Keratinocyte (primary cell): ENCODE data around the gene CAP2. TPM values are rescaled to one million over a fixed set of nuclear protein-coding genes. Genes with fewer than 3 reads are reported as not detected.
"Not testable (repeated sequence)": the region's sequence is repeated elsewhere in the genome, so short reads cannot be mapped to it uniquely, and the experiment has no call there.

Experiments
- DNase-seq: peaks from one replicate; pipeline ENCODE4 v3.0.0-alpha.2; 2011; ENCODE audit warnings: low read depth, missing footprints, low spot score
- FAIRE-seq: peaks from 2 replicates; lab custom pipeline; 2011; peaks lifted over from hg19 to GRCh38; lab: Jason Lieb, UNC
- H2AFZ ChIP-seq: 2 replicates; pipeline ENCODE4 v1.6.0; 2012; ENCODE audit warnings: low read length, control low read depth, inconsistent platforms; ENCODE audit not compliant: control insufficient read depth
- H3K27ac ChIP-seq: 2 replicates; pipeline ENCODE4 v1.5.1; 2011; ENCODE audit warnings: low read length; ENCODE audit not compliant: control insufficient read depth, insufficient read depth
- H3K27me3 ChIP-seq: 3 replicates; pipeline ENCODE4 v1.6.0; 2011; ENCODE audit warnings: low read length; ENCODE audit not compliant: control insufficient read depth, insufficient read depth; ENCODE audit errors: extremely low read depth
- H3K36me3 ChIP-seq, 2 experiments: 2 replicates in 1 of 2; 3 replicates in 1 of 2; pipeline ENCODE4 v1.5.1; 2011; ENCODE audit warnings: low read length in 2 of 2, mild to moderate bottlenecking in 1 of 2; ENCODE audit not compliant: control insufficient read depth in 2 of 2, insufficient read depth in 2 of 2; ENCODE audit errors: extremely low read depth in 1 of 2
- H3K4me1 ChIP-seq: 3 replicates; pipeline ENCODE4 v1.5.1; 2011; ENCODE audit warnings: low read length; ENCODE audit not compliant: control insufficient read depth, insufficient read depth; ENCODE audit errors: extremely low read depth
- H3K4me2 ChIP-seq: 3 replicates; pipeline ENCODE4 v1.6.0; 2011; ENCODE audit warnings: low read depth, low read length; ENCODE audit not compliant: control insufficient read depth, insufficient read depth; ENCODE audit errors: extremely low read depth
- H3K4me3 ChIP-seq, 3 experiments: fragments of 200-600 bp in 1 of 3; sonication (generic) in 1 of 3; 2 replicates in 2 of 3; 3 replicates in 1 of 3; pipeline ENCODE4 v1.5.1; 2011 to 2016; ENCODE audit warnings: low read length in 3 of 3, mild to moderate bottlenecking in 3 of 3, control low read depth in 2 of 3, inconsistent platforms in 1 of 3, low read depth in 1 of 3, mixed read lengths in 1 of 3, mixed run types in 1 of 3, moderate library complexity in 1 of 3; ENCODE audit not compliant: control insufficient read depth in 2 of 3, insufficient read depth in 2 of 3; ENCODE audit errors: extremely low read depth in 1 of 3
- H3K79me2 ChIP-seq: 2 replicates; pipeline ENCODE4 v1.6.0; 2012; ENCODE audit warnings: low read length; ENCODE audit not compliant: control insufficient read depth, insufficient read depth
- H3K9ac ChIP-seq: 3 replicates; pipeline ENCODE4 v1.6.0; 2011; ENCODE audit warnings: low read length; ENCODE audit not compliant: control insufficient read depth, insufficient read depth; ENCODE audit errors: extremely low read depth
- H3K9me1 ChIP-seq: 3 replicates; pipeline ENCODE4 v1.6.0; 2011; ENCODE audit warnings: low read length; ENCODE audit not compliant: control insufficient read depth, insufficient read depth; ENCODE audit errors: extremely low read depth
- H3K9me3 ChIP-seq: 2 replicates; pipeline ENCODE4 v1.5.1; 2012; ENCODE audit warnings: low read depth, low read length; ENCODE audit not compliant: control insufficient read depth
- H4K20me1 ChIP-seq: 3 replicates; pipeline ENCODE4 v1.6.0; 2011; ENCODE audit warnings: low read length; ENCODE audit not compliant: control insufficient read depth, insufficient read depth; ENCODE audit errors: extremely low read depth
- EZH2 ChIP-seq: IDR thresholded peaks from one replicate; pipeline ENCODE4 v1.6.1; 2012; ENCODE audit warnings: inconsistent platforms, mild to moderate bottlenecking, low read length, moderate library complexity
- dilution Hi-C: fragments of 300-500 bp; cut with MboI; formaldehyde crosslinking; loops from one replicate; pipeline ENCODE4 v1.7.0; 2020; ENCODE audit warnings: low sequenced_read_pairs; ENCODE audit not compliant: extremely low pct_ligation_motif_present
- polyA plus RNA-seq, 5 experiments: library from polyadenylated mRNA; depleted of rRNA in 3 of 5; stranded (reverse) in 3 of 5; stranded (forward) in 1 of 5; unstranded in 1 of 5; fragments of >200 nt; gene quantifications; 1 replicate in 1 of 5; 2 replicates in 3 of 5; 3 replicates in 1 of 5; pipeline versions ENCODE4 v1.2.1 to v1.2.3, GENCODE V29; 2011 to 2012; ENCODE audit warnings: missing spikeins in 2 of 5, low read depth in 1 of 5, low replicate concordance in 1 of 5
- TF ChIP-seq, protein P1 (sequence below), 3 experiments: IDR thresholded peaks in 1 of 3; conservative IDR thresholded peaks in 1 of 3; optimal IDR thresholded peaks in 1 of 3; 2 replicates in 2 of 3; 3 replicates in 1 of 3; pipeline versions ENCODE3 to v1.5.1; 2011; ENCODE audit warnings: low read length in 3 of 3, mild to moderate bottlenecking in 3 of 3, moderate library complexity in 2 of 3, control low read depth in 1 of 3, inconsistent platforms in 1 of 3; ENCODE audit not compliant: insufficient read depth in 2 of 3; ENCODE audit errors: extremely low read depth in 1 of 3

Gene CAP2
- polyA plus RNA-seq, 1 donor (not counting 4 experiments of a cell fraction or from before 2014, with no cell fraction given): 12.1 TPM

DNA sequence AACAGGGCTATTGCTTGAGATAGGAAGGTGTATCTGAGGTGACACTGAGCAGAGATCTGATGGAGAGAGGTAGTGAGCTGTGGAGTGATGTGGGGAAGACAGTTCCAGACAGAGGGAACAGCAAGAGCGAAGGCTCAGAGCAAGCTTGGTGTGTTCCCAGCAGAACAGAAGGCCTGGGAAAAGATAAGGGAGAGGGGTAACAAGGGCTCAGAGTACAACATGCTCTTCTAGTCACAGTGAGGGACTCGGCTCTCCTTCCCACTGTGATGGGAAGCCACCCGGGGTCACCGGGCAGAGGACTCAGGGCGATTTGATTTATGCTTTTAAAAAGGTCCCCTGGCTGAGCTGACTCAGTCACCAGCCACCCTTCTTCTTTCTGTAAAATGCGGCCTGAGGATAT is 33.7 kb downstream of the CAP2 start:
- no peak overlapping the region for H3K27ac ChIP-seq
- dilution Hi-C loops: no loop called here
- H3K4me1 ChIP-seq: no peaks in the 10 kb centered on the region
- peaks cover 2% of the 10 kb centered on the region for H4K20me1 ChIP-seq
- no peaks in the 10 kb centered on the region for H3K79me2 ChIP-seq
- TF ChIP-seq EZH2: no peak
- TF ChIP-seq, protein P1, sequence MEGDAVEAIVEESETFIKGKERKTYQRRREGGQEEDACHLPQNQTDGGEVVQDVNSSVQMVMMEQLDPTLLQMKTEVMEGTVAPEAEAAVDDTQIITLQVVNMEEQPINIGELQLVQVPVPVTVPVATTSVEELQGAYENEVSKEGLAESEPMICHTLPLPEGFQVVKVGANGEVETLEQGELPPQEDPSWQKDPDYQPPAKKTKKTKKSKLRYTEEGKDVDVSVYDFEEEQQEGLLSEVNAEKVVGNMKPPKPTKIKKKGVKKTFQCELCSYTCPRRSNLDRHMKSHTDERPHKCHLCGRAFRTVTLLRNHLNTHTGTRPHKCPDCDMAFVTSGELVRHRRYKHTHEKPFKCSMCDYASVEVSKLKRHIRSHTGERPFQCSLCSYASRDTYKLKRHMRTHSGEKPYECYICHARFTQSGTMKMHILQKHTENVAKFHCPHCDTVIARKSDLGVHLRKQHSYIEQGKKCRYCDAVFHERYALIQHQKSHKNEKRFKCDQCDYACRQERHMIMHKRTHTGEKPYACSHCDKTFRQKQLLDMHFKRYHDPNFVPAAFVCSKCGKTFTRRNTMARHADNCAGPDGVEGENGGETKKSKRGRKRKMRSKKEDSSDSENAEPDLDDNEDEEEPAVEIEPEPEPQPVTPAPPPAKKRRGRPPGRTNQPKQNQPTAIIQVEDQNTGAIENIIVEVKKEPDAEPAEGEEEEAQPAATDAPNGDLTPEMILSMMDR (optimal IDR thresholded peaks at IDR 0.05 in 1 of 3, IDR thresholded peaks at IDR 0.05 in 1 of 3, conservative IDR thresholded peaks at IDR 0.05 in 1 of 3; ENCODE audit: extremely low read depth in 1 of 3, insufficient read depth in 2 of 3, low read length in 3 of 3): no peak
- H3K9me1 ChIP-seq: no peaks in the 10 kb centered on the region
- no peaks in the 10 kb centered on the region for H3K9me3 ChIP-seq
- no peak overlapping the region for H3K4me2 ChIP-seq
- no peak overlapping the region for H3K4me3 ChIP-seq
- DNase-seq: no peak
- H3K27me3 ChIP-seq: no peaks in the 10 kb centered on the region
- FAIRE-seq: no peak
- no peak overlapping the region for H2AFZ ChIP-seq
- no peak overlapping the region for H3K9ac ChIP-seq
- H3K36me3 ChIP-seq: peaks cover 0 to 6% of the 10 kb centered on the region in 2 experiments

GRCh38 chr6:17427617-17428016 is 34.2 kb downstream of the CAP2 start:
- peaks cover 0 to 6% of the 10 kb centered on the region in 2 experiments for H3K36me3 ChIP-seq
- no peaks in the 10 kb centered on the region for H3K4me1 ChIP-seq
- no peaks in the 10 kb centered on the region for H3K9me3 ChIP-seq
- no peak overlapping the region for H3K27ac ChIP-seq
- no peak overlapping the region for H2AFZ ChIP-seq
- no peaks in the 10 kb centered on the region for H3K9me1 ChIP-seq
- H3K79me2 ChIP-seq: no peaks in the 10 kb centered on the region
- no peaks in the 10 kb centered on the region for H3K27me3 ChIP-seq
- H3K4me3 ChIP-seq: no peak overlapping the region
- no peak overlapping the region for H3K4me2 ChIP-seq
- FAIRE-seq: no peak
- TF ChIP-seq, protein P1 (optimal IDR thresholded peaks at IDR 0.05 in 1 of 3, IDR thresholded peaks at IDR 0.05 in 1 of 3, conservative IDR thresholded peaks at IDR 0.05 in 1 of 3; ENCODE audit: extremely low read depth in 1 of 3, insufficient read depth in 2 of 3, low read length in 3 of 3): no peak
- no peak for TF ChIP-seq EZH2
- H4K20me1 ChIP-seq: peaks cover 2% of the 10 kb centered on the region
- H3K9ac ChIP-seq: no peak overlapping the region
- no peak for DNase-seq
- dilution Hi-C loops: no loop called here

- H3K9ac ChIP-seq, H2AFZ ChIP-seq, H3K27me3 ChIP-seq, H3K9me1 ChIP-seq, H3K9me3 ChIP-seq, H3K4me1 ChIP-seq, H3K4me3 ChIP-seq, FAIRE-seq, H3K36me3 ChIP-seq, DNase-seq, dilution Hi-C loops, H4K20me1 ChIP-seq, H3K79me2 ChIP-seq, H3K27ac ChIP-seq, H3K4me2 ChIP-seq: not testable (repeated sequence)
Observed at GRCh38 chr6:17428595-17429120, 35.3 kb downstream of the CAP2 start.
